GM23338 (cell line): ENCODE measurements around the gene TMEM245. TPM values are rescaled to one million over a fixed set of nuclear protein-coding genes. Genes with fewer than 3 reads are reported as not detected.

Experiments
- ATAC-seq: fragments of 200-7000 bp; cut with Tn5 transposase; 3 replicates; pipeline ENCODE4 v1.9.1; 2020
- DNase-seq: peaks from one replicate; pipeline ENCODE4 v3.0.0-alpha.2; 2015; ENCODE audit warnings: low spot score
- H2AFZ ChIP-seq: fragments of 200-600 bp; sonication (generic); 2 replicates; pipeline ENCODE4 v1.8.0; 2016; ENCODE audit warnings: antibody characterized with exemption, mild to moderate bottlenecking, moderate library complexity
- H3F3A ChIP-seq: fragments of 200-600 bp; sonication (generic); replicated peaks from 2 replicates; pipeline ENCODE4 v1.8.0; 2017; ENCODE audit warnings: antibody characterized with exemption, mixed run types, low read depth
- H3K27ac ChIP-seq: fragments of 200-600 bp; sonication (generic); 2 replicates; pipeline ENCODE4 v1.6.1; 2016; ENCODE audit warnings: low read depth
- H3K27me3 ChIP-seq: fragments of 200-600 bp; sonication (generic); 2 replicates; pipeline ENCODE4 v1.8.0; 2016; ENCODE audit warnings: mild to moderate bottlenecking, mixed run types, moderate library complexity; ENCODE audit not compliant: insufficient read depth
- H3K36me3 ChIP-seq: fragments of 200-600 bp; sonication (generic); 2 replicates; pipeline ENCODE4 v1.8.0; 2016; ENCODE audit warnings: mild to moderate bottlenecking; ENCODE audit not compliant: insufficient read depth
- H3K4me1 ChIP-seq: fragments of 200-600 bp; sonication (generic); 2 replicates; pipeline ENCODE4 v1.8.0; 2016; ENCODE audit warnings: mild to moderate bottlenecking, moderate library complexity; ENCODE audit not compliant: insufficient read depth
- H3K4me2 ChIP-seq: fragments of 200-600 bp; sonication (generic); 2 replicates; pipeline ENCODE4 v1.7.1; 2017; ENCODE audit warnings: mixed run types
- H3K4me3 ChIP-seq: fragments of 200-600 bp; sonication (generic); 2 replicates; pipeline ENCODE4 v1.6.1; 2016; ENCODE audit warnings: mixed run types
- H3K79me2 ChIP-seq: fragments of 200-600 bp; sonication (generic); replicated peaks from 2 replicates; pipeline ENCODE4 v1.8.0; 2017; ENCODE audit warnings: mild to moderate bottlenecking; ENCODE audit not compliant: insufficient read depth
- H3K9me2 ChIP-seq: fragments of 200-600 bp; sonication (generic); 2 replicates; pipeline ENCODE4 v1.8.0; 2017; ENCODE audit not compliant: insufficient read depth
- H4K20me1 ChIP-seq: fragments of 200-600 bp; sonication (generic); replicated peaks from 2 replicates; pipeline ENCODE4 v1.8.0; 2017; ENCODE audit warnings: mild to moderate bottlenecking; ENCODE audit not compliant: insufficient read depth
- H3K27ac Mint-ChIP-seq: 2 replicates; pipeline ENCODE4 v1.8.0; 2020; ENCODE audit warnings: inconsistent platforms, mild to moderate bottlenecking, moderate library complexity, mixed read lengths
- H3K27me3 Mint-ChIP-seq: 3 replicates; pipeline ENCODE4 v1.8.0; 2022; ENCODE audit warnings: low read depth, mild to moderate bottlenecking, moderate library complexity, mixed read lengths, inconsistent platforms; ENCODE audit not compliant: insufficient read depth, poor library complexity
- H3K36me3 Mint-ChIP-seq: 3 replicates; pipeline ENCODE4 v1.8.0; 2021; ENCODE audit warnings: low read depth, mild to moderate bottlenecking, inconsistent platforms, moderate library complexity, mixed read lengths
- H3K4me1 Mint-ChIP-seq: 3 replicates; pipeline ENCODE4 v1.8.0; 2020; ENCODE audit warnings: mild to moderate bottlenecking, inconsistent platforms, mixed read lengths
- H3K4me3 Mint-ChIP-seq: 3 replicates; pipeline ENCODE4 v1.8.0; 2021; ENCODE audit warnings: moderate library complexity, mild to moderate bottlenecking, inconsistent platforms, mixed read lengths
- H3K9me3 Mint-ChIP-seq: 3 replicates; pipeline ENCODE4 v1.8.0; 2020; ENCODE audit warnings: moderate library complexity, mild to moderate bottlenecking, inconsistent platforms, mixed read lengths
- CREB1 ChIP-seq: fragments of 250-450 bp; sonication (Bioruptor Pico); IDR thresholded peaks from 2 replicates; pipeline ENCODE4 v1.5.0; 2020; ENCODE audit warnings: low read depth, mild to moderate bottlenecking, moderate library complexity
- ETS1 ChIP-seq: IDR thresholded peaks from 2 replicates; pipeline ENCODE4 v1.6.1; 2016; ENCODE audit warnings: antibody characterized with exemption
- STAT1 ChIP-seq: IDR thresholded peaks from one replicate; pipeline ENCODE4 v1.6.1; 2016; ENCODE audit warnings: antibody characterized with exemption; ENCODE audit not compliant: unreplicated experiment
- ZNF114 ChIP-seq: fragments of 250-450 bp; sonication (Bioruptor Pico); IDR thresholded peaks from 2 replicates; pipeline ENCODE4 v1.5.0; 2020; ENCODE audit warnings: mild to moderate bottlenecking, moderate library complexity
- polyA plus RNA-seq: library from polyadenylated mRNA; unstranded; fragments of >200 nt; fragmentation: Nextera tagmentation; extraction: Ambion mirVana; gene quantifications from 2 replicates; pipeline ENCODE4 v1.2.1, GENCODE V29; 2016
- total RNA-seq: library from RNA; depleted of rRNA; stranded (reverse); fragments of >200 nt; shearing (Covaris generic); gene quantifications from 2 replicates; pipeline ENCODE4 v1.2.3, GENCODE V29; 2014
- TF ChIP-seq, protein P1 (sequence below): fragments of 250-450 bp; sonication (Bioruptor Pico); IDR thresholded peaks from 2 replicates; pipeline ENCODE4 v1.5.0; 2020; ENCODE audit warnings: mild to moderate bottlenecking, moderate library complexity

Gene TMEM245
- total and polyA plus RNA-seq, 2 experiments from 2014 or later, result 17.3 to 64.1 TPM

DNA sequence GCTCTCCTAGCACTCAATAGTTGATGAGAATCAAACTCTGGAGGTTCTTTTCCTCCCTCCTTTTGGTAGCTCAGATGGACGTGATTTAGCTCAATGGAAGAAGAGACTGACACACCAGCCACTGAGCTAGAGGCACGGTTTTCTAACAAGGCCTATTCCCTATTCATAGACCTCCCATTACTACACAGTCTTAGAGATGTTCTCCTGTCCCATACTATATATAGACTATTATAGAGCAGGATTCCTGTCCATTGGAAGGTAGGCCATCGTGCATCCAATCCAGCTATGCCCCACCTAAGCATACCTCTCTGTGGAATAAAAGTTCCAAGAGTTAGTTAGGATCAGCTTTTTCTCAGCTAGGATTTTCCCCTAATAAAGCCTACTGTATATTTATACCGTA, 76.2 kb downstream of the TMEM245 start (continued):
- TF ChIP-seq, protein P1, sequence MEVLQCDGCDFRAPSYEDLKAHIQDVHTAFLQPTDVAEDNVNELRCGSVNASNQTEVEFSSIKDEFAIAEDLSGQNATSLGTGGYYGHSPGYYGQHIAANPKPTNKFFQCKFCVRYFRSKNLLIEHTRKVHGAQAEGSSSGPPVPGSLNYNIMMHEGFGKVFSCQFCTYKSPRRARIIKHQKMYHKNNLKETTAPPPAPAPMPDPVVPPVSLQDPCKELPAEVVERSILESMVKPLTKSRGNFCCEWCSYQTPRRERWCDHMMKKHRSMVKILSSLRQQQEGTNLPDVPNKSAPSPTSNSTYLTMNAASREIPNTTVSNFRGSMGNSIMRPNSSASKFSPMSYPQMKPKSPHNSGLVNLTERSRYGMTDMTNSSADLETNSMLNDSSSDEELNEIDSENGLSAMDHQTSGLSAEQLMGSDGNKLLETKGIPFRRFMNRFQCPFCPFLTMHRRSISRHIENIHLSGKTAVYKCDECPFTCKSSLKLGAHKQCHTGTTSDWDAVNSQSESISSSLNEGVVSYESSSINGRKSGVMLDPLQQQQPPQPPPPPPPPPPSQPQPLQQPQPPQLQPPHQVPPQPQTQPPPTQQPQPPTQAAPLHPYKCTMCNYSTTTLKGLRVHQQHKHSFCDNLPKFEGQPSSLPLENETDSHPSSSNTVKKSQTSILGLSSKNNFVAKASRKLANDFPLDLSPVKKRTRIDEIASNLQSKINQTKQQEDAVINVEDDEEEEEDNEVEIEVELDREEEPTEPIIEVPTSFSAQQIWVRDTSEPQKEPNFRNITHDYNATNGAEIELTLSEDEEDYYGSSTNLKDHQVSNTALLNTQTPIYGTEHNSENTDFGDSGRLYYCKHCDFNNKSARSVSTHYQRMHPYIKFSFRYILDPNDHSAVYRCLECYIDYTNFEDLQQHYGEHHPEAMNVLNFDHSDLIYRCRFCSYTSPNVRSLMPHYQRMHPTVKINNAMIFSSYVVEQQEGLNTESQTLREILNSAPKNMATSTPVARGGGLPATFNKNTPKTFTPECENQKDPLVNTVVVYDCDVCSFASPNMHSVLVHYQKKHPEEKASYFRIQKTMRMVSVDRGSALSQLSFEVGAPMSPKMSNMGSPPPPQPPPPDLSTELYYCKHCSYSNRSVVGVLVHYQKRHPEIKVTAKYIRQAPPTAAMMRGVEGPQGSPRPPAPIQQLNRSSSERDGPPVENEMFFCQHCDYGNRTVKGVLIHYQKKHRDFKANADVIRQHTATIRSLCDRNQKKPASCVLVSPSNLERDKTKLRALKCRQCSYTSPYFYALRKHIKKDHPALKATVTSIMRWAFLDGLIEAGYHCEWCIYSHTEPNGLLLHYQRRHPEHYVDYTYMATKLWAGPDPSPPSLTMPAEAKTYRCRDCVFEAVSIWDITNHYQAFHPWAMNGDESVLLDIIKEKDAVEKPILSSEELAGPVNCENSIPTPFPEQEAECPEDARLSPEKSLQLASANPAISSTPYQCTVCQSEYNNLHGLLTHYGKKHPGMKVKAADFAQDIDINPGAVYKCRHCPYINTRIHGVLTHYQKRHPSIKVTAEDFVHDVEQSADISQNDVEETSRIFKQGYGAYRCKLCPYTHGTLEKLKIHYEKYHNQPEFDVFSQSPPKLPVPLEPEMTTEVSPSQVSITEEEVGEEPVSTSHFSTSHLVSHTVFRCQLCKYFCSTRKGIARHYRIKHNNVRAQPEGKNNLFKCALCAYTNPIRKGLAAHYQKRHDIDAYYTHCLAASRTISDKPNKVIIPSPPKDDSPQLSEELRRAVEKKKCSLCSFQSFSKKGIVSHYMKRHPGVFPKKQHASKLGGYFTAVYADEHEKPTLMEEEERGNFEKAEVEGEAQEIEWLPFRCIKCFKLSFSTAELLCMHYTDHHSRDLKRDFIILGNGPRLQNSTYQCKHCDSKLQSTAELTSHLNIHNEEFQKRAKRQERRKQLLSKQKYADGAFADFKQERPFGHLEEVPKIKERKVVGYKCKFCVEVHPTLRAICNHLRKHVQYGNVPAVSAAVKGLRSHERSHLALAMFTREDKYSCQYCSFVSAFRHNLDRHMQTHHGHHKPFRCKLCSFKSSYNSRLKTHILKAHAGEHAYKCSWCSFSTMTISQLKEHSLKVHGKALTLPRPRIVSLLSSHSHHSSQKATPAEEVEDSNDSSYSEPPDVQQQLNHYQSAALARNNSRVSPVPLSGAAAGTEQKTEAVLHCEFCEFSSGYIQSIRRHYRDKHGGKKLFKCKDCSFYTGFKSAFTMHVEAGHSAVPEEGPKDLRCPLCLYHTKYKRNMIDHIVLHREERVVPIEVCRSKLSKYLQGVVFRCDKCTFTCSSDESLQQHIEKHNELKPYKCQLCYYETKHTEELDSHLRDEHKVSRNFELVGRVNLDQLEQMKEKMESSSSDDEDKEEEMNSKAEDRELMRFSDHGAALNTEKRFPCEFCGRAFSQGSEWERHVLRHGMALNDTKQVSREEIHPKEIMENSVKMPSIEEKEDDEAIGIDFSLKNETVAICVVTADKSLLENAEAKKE, result no peak
- no peak for TF ChIP-seq STAT1

DNA sequence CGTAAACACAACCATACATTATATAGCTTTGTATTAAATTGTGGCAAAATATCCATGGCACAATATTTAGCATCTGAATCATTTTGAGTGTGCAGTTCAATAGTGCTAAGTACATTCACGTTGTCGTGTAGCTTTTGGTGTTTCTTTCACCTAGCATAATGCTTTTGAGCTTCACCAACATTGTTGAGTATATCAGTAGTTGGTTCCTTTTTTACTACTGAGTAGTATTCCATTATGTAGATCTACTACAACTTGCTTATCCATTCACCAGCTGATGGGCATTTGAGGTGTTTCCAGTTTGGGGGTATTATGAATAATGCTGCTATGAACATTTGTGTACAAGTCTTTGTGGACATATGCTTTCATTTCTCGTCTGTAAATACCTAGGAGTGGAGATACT, 79.2 kb downstream of the TMEM245 start:
- TF ChIP-seq CREB1, result no peak
- no peak for TF ChIP-seq ETS1
- TF ChIP-seq ZNF114, result no peak
- no peak overlapping the region for H3K4me3 Mint-ChIP-seq
- ATAC-seq, result no peak
- no peaks in the 10 kb centered on the region for H3K27me3 ChIP-seq
- H3K27me3 Mint-ChIP-seq, result no peaks in the 10 kb centered on the region
- no peaks in the 10 kb centered on the region for H3K79me2 ChIP-seq
- no peak overlapping the region for H3K4me2 ChIP-seq
- H3K27ac Mint-ChIP-seq, result no peak overlapping the region
- peaks cover 5% of the 10 kb centered on the region; the same call in 1 of the 2 replicates for H4K20me1 ChIP-seq
- no peak overlapping the region for H2AFZ ChIP-seq
- DNase-seq, result no peak
- H3K27ac ChIP-seq, result no peak overlapping the region
- no peaks in the 10 kb centered on the region for H3K4me1 ChIP-seq
- no peaks in the 10 kb centered on the region for H3K9me2 ChIP-seq
- peaks cover 54% of the 10 kb centered on the region for H3K36me3 Mint-ChIP-seq
- H3F3A ChIP-seq, result no peaks in the 10 kb centered on the region
- no peak overlapping the region for H3K4me3 ChIP-seq
- H3K36me3 ChIP-seq, result peaks cover 15% of the 10 kb centered on the region; the same call in 1 of the 2 replicates
- H3K4me1 Mint-ChIP-seq, result no peaks in the 10 kb centered on the region
- no peaks in the 10 kb centered on the region for H3K9me3 Mint-ChIP-seq
